ENCODE measurements around the gene GALNT13.

GRCh38 chr2:154466226-154466625 lies 594.5 kb downstream of the GALNT13 start:
- no peak for TF ChIP-seq CTCF (IDR thresholded peaks at IDR 0.05; ENCODE audit: low read depth, low read length)
- no peak for TF ChIP-seq EZH2phosphoT487 (IDR thresholded peaks at IDR 0.05; ENCODE audit: low read depth)

All from OCI-LY3 (cell line).